Transverse colon (tissue), 4 donors: ENCODE measurements around the gene PDE4D.

Source experiments
- CTCF ChIP-seq, 5 experiments: fragments of 200-600 bp in 3 of 5; fragments of 450-650 bp in 2 of 5; sonication (generic) in 3 of 5; IDR thresholded peaks; 1 replicate in 2 of 5; 2 replicates in 3 of 5; pipeline ENCODE4 v1.5.1; 2016 to 2017; ENCODE audit warnings: antibody characterized with exemption in 5 of 5, inconsistent platforms in 3 of 5, mild to moderate bottlenecking in 2 of 5, moderate library complexity in 1 of 5
- EP300 ChIP-seq: sonication (generic); formaldehyde crosslinking; IDR thresholded peaks from one replicate; pipeline ENCODE4 v1.6.1; 2017; ENCODE audit warnings: antibody characterized with exemption, low read depth
- POLR2AphosphoS5 ChIP-seq, 3 donors: sonication (generic); formaldehyde crosslinking; IDR thresholded peaks; one replicate each; pipeline ENCODE4 v1.6.1; 2016; ENCODE audit warnings: antibody characterized with exemption in 3 of 3

- TF ChIP-seq POLR2AphosphoS5 (IDR thresholded peaks at IDR 0.05) (no peak), CTCF (IDR thresholded peaks at IDR 0.05) (no peak), EP300 (no peak)
Measured at GRCh38 chr5:59525311-59525710, 368.2 kb downstream of the PDE4D start.
